Psoas muscle (tissue), 8 donors: ENCODE measurements around the gene UNC5B. TPM values are rescaled to one million over a fixed set of nuclear protein-coding genes. Genes with fewer than 3 reads are reported as not detected.
"Not testable (repeated sequence)": the region's sequence is repeated elsewhere in the genome, so short reads cannot be mapped to it uniquely, and the experiment has no call there.

Experiments
- ATAC-seq, 4 donors: fragments of 200-7000 bp; cut with Tn5 transposase; one replicate each; pipeline ENCODE4 v1.9.1; 2020; ENCODE audit warnings: moderate library complexity in 3 of 4, mild to moderate bottlenecking in 2 of 4
- DNase-seq, 2 donors: peaks; one replicate each; pipeline ENCODE4 v3.0.0-alpha.2; 2020
- H3K27ac ChIP-seq: fragments of 200-600 bp; one replicate; pipeline ENCODE4 v1.8.0; 2022
- H3K27me3 ChIP-seq, 3 donors: fragments of 200-600 bp in 1 of 3; one replicate each; pipeline versions ENCODE4 v1.6.1 to v1.8.0; 2013 to 2022; ENCODE audit warnings: low read length in 2 of 3, mild to moderate bottlenecking in 2 of 3, moderate library complexity in 1 of 3; ENCODE audit not compliant: insufficient read depth in 3 of 3
- H3K36me3 ChIP-seq, 2 donors: fragments of 200-600 bp in 1 of 2; one replicate each; pipeline versions ENCODE4 v1.6.1 to v1.8.0; 2013 to 2022; ENCODE audit warnings: low read depth in 1 of 2, mild to moderate bottlenecking in 1 of 2, moderate library complexity in 1 of 2; ENCODE audit not compliant: insufficient read depth in 1 of 2
- H3K4me1 ChIP-seq: fragments of 200-600 bp; one replicate; pipeline ENCODE4 v1.8.0; 2022
- H3K4me3 ChIP-seq: fragments of 200-600 bp; one replicate; pipeline ENCODE4 v1.8.0; 2022; ENCODE audit warnings: mild to moderate bottlenecking
- H3K9me3 ChIP-seq: fragments of 200-600 bp; one replicate; pipeline ENCODE4 v1.8.0; 2022
- WGBS, 3 donors: extraction: QIAGEN DNeasy Blood & Tissue Kit; methylation state at CpG; one replicate each; pipeline versions ENCODE4 v1.1.6 to v1.1.7; 2013; 5-methylcytosine and 5-hydroxymethylcytosine counted together
- intact Hi-C, 2 donors: fragments of 100-400 bp; cut with DNase I; formaldehyde crosslinking; loops; one replicate each; pipeline versions ENCODE4 v1.11.0 to v1.14.2; 2022
- polyA plus RNA-seq, 3 donors: library from polyadenylated mRNA; stranded (reverse); fragments of 200-250 nt; gene quantifications; one replicate each; pipeline ENCODE4 v1.2.3, GENCODE V29; 2013
- total RNA-seq, 4 donors: library from RNA; stranded (reverse); fragmentation: NEBNext Ultra II Directional in 2 of 4; extraction: Animal tissue kit (Norgen Biotek cat#: 25700) in 2 of 4; gene quantifications; one replicate each; pipeline versions ENCODE4 v1.2.1 to v1.2.4, GENCODE V29; 2021 to 2023
- TF ChIP-seq, protein P1 (sequence below): fragments of 200-600 bp; IDR thresholded peaks from one replicate; pipeline ENCODE4 v1.8.0; 2022; ENCODE audit warnings: antibody characterized with exemption
- donor health status: healthy with polysubstance abuse.
- donor health status: DM: no; HTN: no; CAD: no; lungs with moderate emphysema.
- donor health status: Bipolar disorder and iron deficiency.
- donor health status: healthy.
- donor health status: DM: yes; HTN: yes; CAD: no.
- donor health status: DM: no; HTN: no; CAD: no.
- donor health status: DM: no; HTN: no; CAD: no.
- donor health status: DM: yes; HTN: yes; CAD: no.

The UNC5B gene
- total and polyA plus RNA-seq, 7 donors = 0.65 to 5.7 (median 1.3) TPM

- TF ChIP-seq, protein P1, sequence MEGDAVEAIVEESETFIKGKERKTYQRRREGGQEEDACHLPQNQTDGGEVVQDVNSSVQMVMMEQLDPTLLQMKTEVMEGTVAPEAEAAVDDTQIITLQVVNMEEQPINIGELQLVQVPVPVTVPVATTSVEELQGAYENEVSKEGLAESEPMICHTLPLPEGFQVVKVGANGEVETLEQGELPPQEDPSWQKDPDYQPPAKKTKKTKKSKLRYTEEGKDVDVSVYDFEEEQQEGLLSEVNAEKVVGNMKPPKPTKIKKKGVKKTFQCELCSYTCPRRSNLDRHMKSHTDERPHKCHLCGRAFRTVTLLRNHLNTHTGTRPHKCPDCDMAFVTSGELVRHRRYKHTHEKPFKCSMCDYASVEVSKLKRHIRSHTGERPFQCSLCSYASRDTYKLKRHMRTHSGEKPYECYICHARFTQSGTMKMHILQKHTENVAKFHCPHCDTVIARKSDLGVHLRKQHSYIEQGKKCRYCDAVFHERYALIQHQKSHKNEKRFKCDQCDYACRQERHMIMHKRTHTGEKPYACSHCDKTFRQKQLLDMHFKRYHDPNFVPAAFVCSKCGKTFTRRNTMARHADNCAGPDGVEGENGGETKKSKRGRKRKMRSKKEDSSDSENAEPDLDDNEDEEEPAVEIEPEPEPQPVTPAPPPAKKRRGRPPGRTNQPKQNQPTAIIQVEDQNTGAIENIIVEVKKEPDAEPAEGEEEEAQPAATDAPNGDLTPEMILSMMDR = no peak
- Histone ChIP-seq H3K4me1 (peaks cover 35% of the 10 kb centered on the region), H3K27ac (no peak overlapping the region), H3K4me3 (no peak overlapping the region), H3K9me3 (no peaks in the 10 kb centered on the region), H3K36me3 (no peaks in the 10 kb centered on the region), H3K27me3 (no peaks in the 10 kb centered on the region)
- 73 to 77% (median 77%) methylated on average over 15 of the region's 15 CpGs for WGBS, 3 donors
- DNase-seq = no peak
- intact Hi-C loops = no loop called here
- no peak for ATAC-seq
Measured at GRCh38 chr10:71272056-71272771, 59.8 kb downstream of the UNC5B start.

DNA sequence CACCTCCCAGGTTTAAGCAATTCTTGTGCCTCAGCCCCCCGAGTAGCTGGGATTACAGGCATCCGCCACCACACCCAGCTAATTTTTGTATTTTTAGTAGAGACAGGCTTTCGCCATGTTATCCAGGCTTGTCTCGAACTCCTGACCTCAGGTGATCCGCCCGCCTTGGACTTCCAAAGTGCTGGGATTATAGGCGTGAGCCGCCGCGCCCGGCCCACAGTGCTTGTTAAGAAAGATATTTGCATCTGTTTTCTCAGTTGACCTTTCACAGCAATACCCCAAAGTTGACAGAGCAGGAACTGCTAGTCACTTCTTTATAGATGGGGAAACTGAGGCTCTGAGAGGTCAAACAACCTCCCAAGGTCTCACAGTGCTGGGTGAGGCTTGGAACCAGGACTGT lies 60.6 kb downstream of the UNC5B start:
- WGBS, 3 donors = 90 to 94% (median 91%) methylated on average over 11 of the region's 11 CpGs
- H3K9me3 ChIP-seq, H3K36me3 ChIP-seq, H3K27ac ChIP-seq, intact Hi-C loops, DNase-seq, H3K27me3 ChIP-seq, ATAC-seq, H3K4me3 ChIP-seq: not testable (repeated sequence)
- peaks cover 27% of the 10 kb centered on the region for H3K4me1 ChIP-seq

DNA sequence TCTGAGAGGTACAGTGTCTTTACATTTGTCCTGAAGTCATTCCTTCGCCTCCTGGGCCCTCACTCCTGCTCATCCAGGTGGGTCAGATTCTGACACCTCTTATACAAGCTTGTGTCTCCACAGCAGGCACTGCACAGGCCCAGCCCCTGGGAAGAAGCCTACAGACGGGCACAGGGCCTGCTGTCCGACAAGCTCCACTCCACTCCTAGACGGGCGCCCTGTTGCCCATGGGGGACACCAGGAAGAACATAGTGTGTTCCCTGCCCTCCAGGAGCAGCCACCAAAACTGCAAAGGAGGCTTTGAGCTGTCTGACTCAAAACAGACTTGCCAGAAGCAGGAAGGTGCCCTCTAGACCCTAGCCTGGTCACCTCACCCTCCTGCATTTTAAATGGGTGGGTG lies 61.1 kb downstream of the UNC5B start:
- Histone ChIP-seq H3K4me1 (peaks cover 22% of the 10 kb centered on the region), H3K9me3 (no peaks in the 10 kb centered on the region), H3K36me3 (no peaks in the 10 kb centered on the region), H3K27me3 (no peaks in the 10 kb centered on the region), H3K4me3 (no peak overlapping the region), H3K27ac (no peak overlapping the region)
- DNase-seq = no peak
- TF ChIP-seq, protein P1 = no peak
- WGBS, 3 donors = 97 to 98% (median 98%) methylated on average over 5 of the region's 5 CpGs
- intact Hi-C loops = no loop called here
- ATAC-seq = no peak

DNA sequence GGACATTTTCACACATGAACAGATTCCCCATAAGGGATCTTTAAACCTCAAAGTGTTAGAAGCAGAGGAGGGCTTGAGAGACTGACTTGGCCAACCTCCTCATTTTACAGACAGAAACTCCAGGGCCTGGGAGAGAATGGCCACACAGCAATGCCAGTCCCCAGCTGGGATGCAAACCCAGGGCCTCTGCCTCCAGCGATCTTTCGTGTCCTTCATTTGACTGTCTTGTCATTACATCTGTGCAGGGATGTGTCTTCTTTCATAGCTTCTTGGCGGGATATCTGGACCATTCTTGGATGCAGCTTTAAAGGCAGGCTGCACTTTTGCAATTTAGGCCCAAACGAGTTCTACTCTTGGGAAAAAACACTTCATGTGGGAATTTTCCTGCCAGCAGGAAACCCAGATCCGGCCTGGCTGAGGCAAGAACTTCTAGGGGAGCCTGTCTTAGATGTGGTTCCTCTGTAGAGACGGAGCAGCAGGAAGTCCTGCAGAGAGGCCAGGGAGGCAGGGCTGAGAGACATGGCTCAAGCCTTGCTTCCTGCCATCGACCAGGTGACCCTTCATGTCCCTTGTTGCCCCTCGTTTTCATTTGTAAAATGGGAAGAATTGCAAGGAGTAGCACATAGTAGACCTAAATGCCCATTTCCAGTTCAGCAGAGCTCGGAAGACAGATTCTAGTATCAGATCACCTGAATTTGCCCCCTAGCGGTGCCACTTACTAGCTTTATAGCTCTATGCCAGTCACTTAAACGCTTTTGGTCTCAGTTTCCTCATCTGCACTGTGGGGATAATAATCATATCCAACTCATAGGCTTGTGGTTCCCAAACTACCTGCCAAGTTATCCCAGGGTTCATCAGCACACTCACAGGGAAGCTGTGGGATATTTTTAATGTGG lies 62.8 kb downstream of the UNC5B start:
- TF ChIP-seq, protein P1 = no peak
- DNase-seq = no peak
- Histone ChIP-seq H3K27me3 (no peaks in the 10 kb centered on the region), H3K27ac (no peak overlapping the region), H3K36me3 (no peaks in the 10 kb centered on the region), H3K9me3 (no peaks in the 10 kb centered on the region), H3K4me3 (no peak overlapping the region), H3K4me1 (peaks cover 7% of the 10 kb centered on the region)
- WGBS, 3 donors = 74 to 78% (median 75%) methylated on average over 11 of the region's 11 CpGs
- ATAC-seq = no peak
- intact Hi-C loops = loop anchor here in 1 of 2 donors (5.0 kb wide), 1 partner anchor 368 kb away; no protein-coding TSS in a partner anchor

DNA sequence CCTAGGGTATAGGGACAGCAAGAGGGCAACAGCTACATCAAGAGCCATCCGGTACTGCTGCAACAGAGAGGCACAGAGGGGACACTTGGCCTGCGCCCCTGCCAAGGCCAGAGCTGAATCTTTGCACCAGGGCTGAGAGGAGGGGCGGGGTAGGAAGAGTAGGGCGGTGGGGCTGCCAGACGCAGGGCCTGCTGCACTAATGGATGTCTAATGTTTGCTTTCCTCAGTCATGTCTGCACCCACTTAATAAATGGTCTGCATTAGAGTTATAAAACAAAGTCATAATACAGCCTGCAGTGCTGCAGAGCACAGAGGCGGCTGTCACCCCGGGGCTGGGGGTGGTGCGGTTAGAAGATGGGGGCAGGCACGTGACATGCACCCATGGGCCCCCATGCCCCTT lies 64.5 kb downstream of the UNC5B start:
- TF ChIP-seq, protein P1 = no peak
- intact Hi-C loops = loop anchor here in 1 of 2 donors (5.0 kb wide), 1 partner anchor 370 kb away; no protein-coding TSS in a partner anchor
- no peak for DNase-seq
- Histone ChIP-seq H3K36me3 (no peaks in the 10 kb centered on the region), H3K27ac (no peak overlapping the region), H3K4me1 (peaks cover 7% of the 10 kb centered on the region), H3K4me3 (no peak overlapping the region), H3K27me3 (no peaks in the 10 kb centered on the region), H3K9me3 (no peaks in the 10 kb centered on the region)
- WGBS, 3 donors = 92 to 96% (median 95%) methylated on average over 9 of the region's 9 CpGs
- ATAC-seq = peak in 1 of 4 donors; percentile 14
